GM18505 (cell line): Measurements from ENCODE around the gene ALPL.

Source experiments
- ATAC-seq: cut with Tn5 transposase; IDR thresholded peaks from one replicate; pipeline ENCODE4 v1.9.1; 2021; ENCODE audit not compliant: unreplicated experiment
- POLR2A ChIP-seq: IDR thresholded peaks from 4 replicates; pipeline ENCODE4 v1.6.1; 2011; ENCODE audit warnings: borderline replicate concordance; ENCODE audit not compliant: insufficient read depth, insufficient read length; ENCODE audit errors: extremely low read depth

ALPL gene

DNA sequence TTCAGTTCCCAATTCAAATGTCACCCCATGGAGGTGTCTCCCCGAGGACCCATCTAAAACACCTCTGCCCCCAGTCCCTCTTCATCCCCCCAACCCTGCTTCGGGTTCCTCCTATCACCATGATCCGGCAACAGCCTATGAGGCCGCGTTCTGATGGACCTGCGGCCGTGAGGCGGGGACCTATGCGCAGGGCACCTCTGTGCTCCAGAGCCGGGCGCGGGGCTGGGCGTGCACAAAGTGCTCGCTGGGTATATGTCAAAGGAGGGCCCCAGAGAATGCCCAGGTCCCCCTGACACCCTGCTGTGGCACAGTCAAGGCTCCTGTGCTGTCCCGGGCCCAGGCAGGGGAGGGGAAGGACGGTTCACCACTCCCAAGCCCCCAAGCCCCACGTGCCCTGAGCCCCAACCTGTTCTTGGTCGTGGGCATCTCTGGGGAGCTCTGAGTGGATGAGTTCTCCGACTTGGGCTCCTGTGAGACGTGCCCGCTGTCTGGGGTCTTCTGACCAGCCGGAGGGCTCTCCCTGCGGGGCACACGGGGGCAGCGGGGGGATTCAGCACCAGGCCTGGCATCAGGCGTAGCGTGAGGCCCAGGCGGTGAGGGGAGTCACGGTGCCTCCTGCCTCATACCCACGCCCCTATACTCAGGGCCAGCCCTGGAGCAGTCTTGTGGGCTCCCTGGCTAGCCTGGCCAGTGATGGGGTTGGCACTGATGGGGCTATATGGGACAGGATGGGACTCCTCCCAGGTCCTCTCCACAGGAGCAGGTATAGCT lies 92.2 kb downstream of the ALPL start:
- no peak for ATAC-seq
- no peak for TF ChIP-seq POLR2A

DNA sequence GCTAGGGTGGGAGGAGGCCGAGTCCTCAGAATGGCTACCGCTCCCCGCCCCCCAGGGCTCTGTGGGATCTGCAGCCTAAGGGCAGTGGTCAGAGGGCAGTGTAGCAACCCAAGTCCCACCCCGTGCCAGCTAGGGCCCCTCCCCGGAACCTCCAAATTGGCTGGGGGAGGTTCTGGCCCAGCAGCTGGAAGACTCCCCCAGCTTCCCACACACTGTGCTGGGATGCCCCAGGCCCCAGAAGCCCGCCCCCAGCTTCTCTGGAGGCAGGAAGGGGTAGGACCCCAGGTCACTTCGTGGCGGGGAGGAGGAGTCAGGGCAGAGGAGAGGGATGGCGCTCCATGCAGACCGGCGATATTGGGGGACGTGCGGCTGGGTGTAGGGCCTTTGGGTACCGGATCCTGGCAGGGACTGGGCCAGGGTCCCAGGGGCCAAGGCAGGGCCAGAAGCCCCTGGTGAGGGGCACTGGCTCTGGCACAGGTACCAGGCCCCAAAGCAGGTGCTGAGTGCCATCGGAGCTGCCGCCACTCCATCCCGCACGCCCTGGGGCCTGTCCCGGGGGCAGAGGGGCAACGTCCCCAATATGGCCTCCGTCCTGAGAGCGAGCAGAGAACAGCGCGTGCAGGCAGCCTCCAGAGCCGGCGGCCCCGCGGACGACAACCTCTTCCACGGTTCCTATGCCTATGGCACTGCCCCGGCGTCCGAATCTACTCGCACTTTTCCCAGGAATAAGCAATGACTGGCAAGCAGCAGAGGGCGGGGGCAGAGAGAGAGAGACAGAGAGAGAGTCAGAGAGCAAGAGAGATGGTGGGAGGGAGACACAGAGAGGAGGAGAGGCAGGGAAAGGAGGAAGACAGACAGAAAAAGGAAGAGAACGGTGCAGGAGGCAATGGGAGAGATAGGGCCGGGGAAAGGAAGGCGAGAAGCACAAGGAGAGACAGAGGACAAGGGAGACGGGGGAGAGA lies 94.2 kb downstream of the ALPL start:
- TF ChIP-seq POLR2A = no peak
- ATAC-seq = no peak

GRCh38 chr1:21604208-21604957 lies 95.2 kb downstream of the ALPL start:
- ATAC-seq = no peak
- no peak for TF ChIP-seq POLR2A

- TF ChIP-seq POLR2A = no peak
- no peak for ATAC-seq
These were observed 95.9 kb downstream of the ALPL start for GRCh38 chr1:21605012-21605715.

DNA sequence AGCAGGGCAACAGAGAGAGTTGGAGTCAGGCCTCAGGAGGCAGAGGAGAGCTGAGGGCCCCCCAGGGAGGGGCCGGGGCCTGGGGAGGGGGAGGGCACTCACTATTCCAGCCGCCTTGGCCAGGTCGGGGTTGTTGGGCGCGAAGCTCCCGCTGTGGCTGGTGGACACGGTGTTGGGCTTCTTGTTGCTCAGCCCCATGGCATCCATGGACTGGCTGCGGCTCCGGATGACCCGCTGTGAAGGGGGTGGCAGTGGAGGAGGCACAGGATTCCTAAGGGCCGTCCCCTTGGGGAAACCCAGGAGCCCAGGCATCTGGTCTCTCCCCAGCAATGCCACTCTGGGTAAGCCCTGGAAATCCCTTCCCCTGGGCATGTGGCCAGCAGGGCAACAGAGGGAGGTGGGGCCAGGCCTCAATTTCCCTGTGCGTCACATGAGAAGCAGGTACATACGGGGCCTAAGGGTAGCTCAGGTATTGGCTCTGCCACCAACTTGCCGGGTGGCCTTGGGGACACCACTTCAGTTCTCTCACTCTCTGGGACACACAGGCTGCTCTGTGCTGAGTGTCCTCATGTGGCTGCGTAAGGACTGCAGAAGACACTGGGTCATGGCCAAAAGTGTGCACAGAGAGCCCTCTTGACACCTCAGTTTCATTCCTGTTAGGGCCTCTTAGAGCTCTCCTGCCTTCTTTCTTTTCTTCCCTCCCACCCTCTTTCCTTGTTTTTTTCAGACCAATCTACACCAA lies 96.9 kb downstream of the ALPL start:
- TF ChIP-seq POLR2A = no peak
- ATAC-seq = no peak

DNA sequence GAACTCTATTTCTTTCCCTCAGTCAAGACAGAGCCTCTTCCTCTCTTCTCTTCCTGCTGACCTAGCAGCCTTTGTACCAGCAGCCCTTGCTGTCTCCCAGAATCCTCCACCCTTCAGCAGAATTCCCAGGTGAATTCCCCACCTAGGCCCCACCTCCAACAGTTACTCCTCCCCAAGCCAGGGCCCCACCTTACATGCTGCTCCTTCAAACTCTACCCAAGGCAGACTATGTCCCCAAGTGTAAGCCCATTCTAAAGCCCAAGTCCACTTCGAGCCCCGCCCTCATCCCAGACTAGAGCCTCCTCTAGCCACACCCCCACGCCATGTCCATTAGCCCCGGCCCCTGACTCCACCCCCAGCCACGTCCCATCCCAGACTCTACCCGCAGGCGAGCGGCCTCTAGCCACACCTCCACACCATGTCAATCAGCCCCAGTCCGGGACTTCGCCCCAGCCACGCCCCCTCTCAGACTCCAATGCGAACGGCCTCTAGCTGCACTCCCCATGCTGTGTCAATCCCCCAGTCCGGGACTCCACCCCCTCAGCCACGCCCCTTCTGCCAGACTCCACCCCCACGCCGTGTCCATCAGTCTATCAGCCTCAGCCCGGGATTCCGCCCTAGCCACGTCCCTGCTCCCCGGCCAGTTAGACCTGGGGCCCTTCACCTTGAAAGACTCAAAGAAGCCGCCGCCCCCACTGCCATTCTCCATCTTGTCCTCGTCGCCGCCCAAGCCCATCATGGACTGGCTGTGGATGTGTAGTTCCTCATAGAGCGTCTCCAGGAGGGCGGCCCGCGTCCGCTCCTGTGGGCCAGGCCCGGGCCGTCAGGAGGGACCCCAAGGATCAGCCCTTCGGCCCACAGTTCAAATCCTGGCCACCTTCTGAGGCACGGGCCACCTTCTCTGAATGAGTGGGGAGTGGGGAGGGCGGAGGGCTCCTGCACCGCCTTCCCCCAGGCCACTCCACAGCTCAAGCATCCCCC lies 98.6 kb downstream of the ALPL start:
- no peak for TF ChIP-seq POLR2A
- peak; percentile 81 for ATAC-seq

- no peak for ATAC-seq
- TF ChIP-seq POLR2A = no peak
These were observed 99.6 kb downstream of the ALPL start for GRCh38 chr1:21608798-21609197.

DNA sequence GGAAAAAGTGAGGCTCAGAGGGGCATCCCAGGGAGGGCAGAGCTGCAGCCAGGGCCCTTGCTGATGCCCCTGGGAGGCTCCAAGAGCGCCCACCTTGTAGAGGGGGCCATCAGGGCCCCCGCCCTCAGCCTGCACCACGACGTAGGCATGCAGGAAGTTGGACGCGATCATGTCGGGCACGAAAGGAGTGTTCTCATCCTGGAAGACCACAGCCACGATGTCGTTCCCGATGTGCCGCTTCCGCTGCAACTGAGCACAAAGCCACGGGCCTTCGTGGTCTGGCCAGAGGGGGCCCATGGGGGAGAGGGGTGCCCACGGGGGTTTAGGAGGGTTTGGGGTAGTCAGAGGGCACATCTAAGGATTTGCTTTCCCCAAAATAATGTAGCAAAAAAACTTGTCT lies 100.8 kb downstream of the ALPL start:
- no peak for ATAC-seq
- no peak for TF ChIP-seq POLR2A

- no peak for TF ChIP-seq POLR2A
- no peak for ATAC-seq
These were observed 102.0 kb downstream of the ALPL start for GRCh38 chr1:21610989-21611785.

- ATAC-seq = no peak
- TF ChIP-seq POLR2A = no peak
These were observed 102.8 kb downstream of the ALPL start for GRCh38 chr1:21612057-21612456.
